ENCODE measurements around the gene CDC45. TPM values are rescaled to one million over a fixed set of nuclear protein-coding genes. Genes with fewer than 3 reads are reported as not detected.

The CDC45 gene
- total RNA-seq, 4 donors from 2014 or later, result 11.7 TPM; not detected in 3

- H3K4me1 ChIP-seq, result peaks cover 0 to 9% of the 10 kb centered on the region in 2 donors
- no peaks in the 10 kb centered on the region for H3K36me3 ChIP-seq
- TF ChIP-seq CTCF (IDR thresholded peaks at IDR 0.05), result no peak
- peak; percentile 45 to 69 for TF ChIP-seq POLR2A (IDR thresholded peaks at IDR 0.05)
- H3K27ac ChIP-seq, result peak within 1 kb of the TSS; percentile 59 to 83
- H3K4me3 ChIP-seq, result peak within 1 kb of the TSS; percentile 27 to 39
- peak; percentile 37 to 58 for DNase-seq
- intact Hi-C loops (cut with DNase I; ENCODE audit: low total_unique reads), result no loop called here
- no peaks in the 10 kb centered on the region for H3K27me3 ChIP-seq
- no peaks in the 10 kb centered on the region for H3K9me3 ChIP-seq
Measured at GRCh38 chr22:19524170-19525115, 44.7 kb downstream of the CDC45 start, which contains the start of gene CLDN5. TSS of gene CLDN5 (minus strand) at chr22:19524410. CDS start at chr22:19524255, 155 bp downstream.

- Histone ChIP-seq H3K4me1 (peaks cover 0 to 9% of the 10 kb centered on the region in 2 donors), H3K27me3 (no peaks in the 10 kb centered on the region), H3K4me3 (peak overlapping the region in 1 of 2 donors; percentile 14), H3K9me3 (no peaks in the 10 kb centered on the region), H3K27ac (peak overlapping the region; percentile 59 to 67), H3K36me3 (no peaks in the 10 kb centered on the region)
- TF ChIP-seq POLR2A (IDR thresholded peaks at IDR 0.05) (no peak), CTCF (IDR thresholded peaks at IDR 0.05) (no peak)
- intact Hi-C loops (cut with DNase I; ENCODE audit: low total_unique reads), result no loop called here
- DNase-seq, result no peak
Measured at GRCh38 chr22:19525116-19525660, 45.5 kb downstream of the CDC45 start.

- Histone ChIP-seq H3K27ac (peak overlapping the region; percentile 59 to 67), H3K4me3 (no peak overlapping the region)
Measured at GRCh38 chr22:19525666-19526065, 45.9 kb downstream of the CDC45 start.

GRCh38 chr22:19526076-19526701 is 46.5 kb downstream of the CDC45 start:
- Histone ChIP-seq H3K27me3 (no peaks in the 10 kb centered on the region), H3K4me3 (no peak overlapping the region), H3K36me3 (no peaks in the 10 kb centered on the region), H3K27ac (peak overlapping the region in 1 of 2 donors; percentile 67), H3K9me3 (no peaks in the 10 kb centered on the region), H3K4me1 (peaks cover 0 to 9% of the 10 kb centered on the region in 2 donors)
- TF ChIP-seq CTCF (IDR thresholded peaks at IDR 0.05) (no peak), POLR2A (IDR thresholded peaks at IDR 0.05) (no peak)
- no peak for DNase-seq
- intact Hi-C loops (cut with DNase I; ENCODE audit: low total_unique reads), result no loop called here

More at GRCh38 chr22:19525666-19526065, 45.9 kb downstream of the CDC45 start:
- Histone ChIP-seq H3K36me3 (no peaks in the 10 kb centered on the region), H3K9me3 (no peaks in the 10 kb centered on the region), H3K27me3 (no peaks in the 10 kb centered on the region), H3K4me1 (peaks cover 0 to 9% of the 10 kb centered on the region in 2 donors)
- TF ChIP-seq CTCF (IDR thresholded peaks at IDR 0.05) (no peak), POLR2A (IDR thresholded peaks at IDR 0.05) (no peak)
- DNase-seq, result no peak
- intact Hi-C loops (cut with DNase I; ENCODE audit: low total_unique reads), result no loop called here
